HG02759 (cell line): ENCODE results near the gene CDK2.
"Not testable (repeated sequence)": the region's sequence is repeated elsewhere in the genome, so short reads cannot be mapped to it uniquely, and the experiment has no call there.

Experiments used
- ATAC-seq: cut with Tn5 transposase; IDR thresholded peaks from one replicate; pipeline ENCODE4 v1.9.1; 2021; ENCODE audit warnings: mild to moderate bottlenecking, moderate library complexity; ENCODE audit not compliant: unreplicated experiment

The CDK2 gene

DNA sequence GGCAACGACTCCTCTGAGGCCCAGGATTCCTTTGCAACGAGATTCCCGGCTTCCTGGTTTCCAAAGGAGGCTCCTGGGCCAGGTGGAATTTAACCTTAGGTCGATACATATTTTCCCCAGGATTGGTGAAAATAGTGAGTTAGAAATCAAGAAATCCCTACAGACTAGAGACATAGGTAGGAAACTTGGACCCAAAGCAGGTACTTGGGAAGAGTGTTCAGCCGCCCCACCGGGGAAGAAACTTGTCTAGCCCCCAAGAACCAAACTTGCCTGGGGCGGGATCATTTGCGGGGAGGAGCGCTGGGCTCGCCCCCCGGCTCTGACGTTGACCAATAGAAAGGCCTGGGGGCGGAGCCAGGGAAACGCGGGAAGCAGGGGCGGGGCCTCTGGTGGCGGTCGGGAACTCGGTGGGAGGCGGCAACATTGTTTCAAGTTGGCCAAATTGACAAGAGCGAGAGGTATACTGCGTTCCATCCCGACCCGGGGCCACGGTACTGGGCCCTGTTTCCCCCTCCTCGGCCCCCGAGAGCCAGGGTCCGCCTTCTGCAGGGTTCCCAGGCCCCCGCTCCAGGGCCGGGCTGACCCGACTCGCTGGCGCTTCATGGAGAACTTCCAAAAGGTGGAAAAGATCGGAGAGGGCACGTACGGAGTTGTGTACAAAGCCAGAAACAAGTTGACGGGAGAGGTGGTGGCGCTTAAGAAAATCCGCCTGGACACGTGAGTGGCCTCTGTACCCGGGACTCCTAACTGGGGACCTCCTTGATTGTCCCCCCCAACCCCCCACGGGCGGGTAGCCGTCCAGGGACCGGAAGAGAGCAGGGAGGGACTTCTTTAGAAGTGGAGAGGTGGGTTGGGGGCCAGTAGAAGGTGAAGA, at the start of gene CDK2:
Gene CDK2 (plus strand): TSS at position 423 of the 874 bp plus-strand sequence. CDS start 179 bp downstream, at position 602.
- ATAC-seq, result peak; percentile 98

DNA sequence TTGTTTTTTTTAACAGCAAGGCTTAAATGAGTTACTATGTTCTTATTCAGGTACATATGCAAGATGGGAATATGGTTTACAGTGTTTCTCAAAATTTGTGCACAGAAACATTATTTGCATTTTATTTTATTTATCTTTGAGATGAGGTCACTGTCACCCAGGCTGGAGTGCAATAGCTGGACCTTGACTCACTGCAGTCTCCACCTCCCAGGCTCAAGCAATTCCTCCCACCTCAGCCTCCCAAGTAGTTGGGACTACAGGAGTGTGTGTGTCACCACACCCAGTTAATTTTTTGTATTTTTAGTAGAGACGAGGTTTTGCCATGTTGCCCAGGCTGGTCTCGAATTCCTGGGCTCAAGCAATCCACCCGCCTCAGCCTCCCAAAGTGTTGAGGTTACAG, 47.6 kb upstream of the CDK2 start:
- ATAC-seq, result not testable (repeated sequence)

DNA sequence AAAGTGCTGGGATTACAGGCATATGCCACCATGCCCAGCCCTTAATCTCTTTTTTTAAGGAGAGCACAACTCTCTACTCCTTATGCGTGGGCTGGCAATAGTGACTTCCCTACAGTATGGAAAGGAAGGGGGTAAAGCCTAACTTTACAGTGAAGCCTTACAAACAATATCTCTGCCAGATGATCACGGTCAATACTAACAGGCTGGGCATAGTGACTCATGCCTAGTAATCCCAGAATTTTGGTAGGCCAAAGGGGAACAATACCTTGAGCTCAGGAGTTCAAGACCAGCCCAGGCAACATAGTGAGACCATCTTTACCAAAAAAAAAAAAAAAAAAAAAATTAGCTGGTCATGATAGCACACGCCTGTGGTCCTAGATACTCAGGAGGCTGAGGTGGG, 44.5 kb upstream of the CDK2 start:
- no peak for ATAC-seq

DNA sequence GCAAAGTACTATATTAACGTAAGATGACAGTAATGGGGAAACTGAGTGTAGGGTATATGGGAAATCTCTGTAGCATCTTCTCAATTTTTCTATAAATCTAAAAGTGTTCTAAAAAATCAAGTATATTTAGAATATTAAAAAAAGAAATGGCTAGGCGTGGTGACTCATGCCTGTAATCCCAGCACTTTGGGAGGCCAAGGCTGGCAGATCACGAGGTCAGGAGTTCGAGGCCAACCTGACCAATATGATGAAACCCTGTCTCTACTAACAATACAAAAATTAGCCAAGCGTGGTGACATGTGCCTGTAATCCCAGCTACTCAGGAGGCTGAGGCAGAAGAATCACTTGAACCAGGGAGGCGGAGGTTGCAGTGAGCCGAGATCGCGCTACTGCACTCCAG, 43.0 kb upstream of the CDK2 start:
- ATAC-seq, result not testable (repeated sequence)

DNA sequence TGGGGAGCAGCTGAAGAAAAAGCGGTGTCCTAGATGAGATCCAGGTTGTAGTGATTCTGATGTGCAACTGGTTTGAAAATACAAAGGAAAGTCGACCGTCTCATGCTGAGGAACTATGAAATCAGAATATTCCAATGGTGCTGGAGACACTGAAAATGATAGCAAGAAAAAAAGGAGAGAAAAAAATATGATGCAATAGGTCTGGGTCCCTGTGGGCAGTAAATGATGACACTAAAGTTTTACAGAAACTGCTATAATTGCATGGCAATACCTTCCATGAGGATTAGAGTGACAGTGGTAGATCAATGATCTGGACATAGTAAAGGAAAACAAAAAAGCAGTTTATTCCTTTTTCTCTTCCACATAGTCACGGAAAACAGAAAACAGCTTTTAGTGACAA, 41.3 kb upstream of the CDK2 start:
- ATAC-seq, result no peak

DNA sequence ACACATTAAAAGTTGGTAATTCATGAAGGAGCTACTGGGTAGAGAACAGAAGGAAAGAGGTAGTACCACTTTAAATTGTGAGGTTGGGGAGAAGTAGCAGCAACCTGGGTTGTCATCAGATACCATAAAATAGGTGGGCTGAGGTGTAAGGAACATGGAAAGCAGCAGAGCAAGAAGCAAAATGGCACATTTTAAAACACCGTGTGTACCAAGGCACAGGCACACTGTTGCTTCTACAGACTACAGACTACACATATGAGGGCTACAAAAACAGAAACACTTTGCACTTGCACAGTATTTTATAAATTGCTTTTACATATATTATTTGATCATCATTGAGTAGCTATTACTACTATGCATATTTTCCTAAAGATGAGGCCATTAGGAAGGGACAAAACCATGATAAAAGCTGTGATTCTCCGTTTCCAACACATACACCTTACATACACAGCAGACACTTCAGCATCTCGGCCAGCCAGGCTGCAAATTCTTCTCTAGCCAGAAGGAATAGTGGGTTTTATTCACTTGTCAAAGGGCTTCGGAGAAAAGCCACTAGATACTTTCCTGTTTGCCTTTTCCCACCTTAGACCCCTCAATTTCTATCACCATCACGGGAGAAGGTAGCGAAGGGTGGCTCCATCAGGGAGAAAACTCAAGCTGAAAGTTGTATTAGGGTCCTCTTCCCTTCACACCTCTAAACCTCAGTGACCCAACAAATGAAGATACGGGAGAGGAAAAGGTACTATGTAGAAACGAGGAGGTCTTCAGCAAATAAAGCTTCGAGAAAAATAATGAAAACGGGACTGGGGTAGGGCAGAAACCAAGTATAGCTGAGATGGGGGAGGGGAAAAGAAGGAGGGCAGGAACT, 40.5 kb upstream of the CDK2 start:
- peak; percentile 2 for ATAC-seq

DNA sequence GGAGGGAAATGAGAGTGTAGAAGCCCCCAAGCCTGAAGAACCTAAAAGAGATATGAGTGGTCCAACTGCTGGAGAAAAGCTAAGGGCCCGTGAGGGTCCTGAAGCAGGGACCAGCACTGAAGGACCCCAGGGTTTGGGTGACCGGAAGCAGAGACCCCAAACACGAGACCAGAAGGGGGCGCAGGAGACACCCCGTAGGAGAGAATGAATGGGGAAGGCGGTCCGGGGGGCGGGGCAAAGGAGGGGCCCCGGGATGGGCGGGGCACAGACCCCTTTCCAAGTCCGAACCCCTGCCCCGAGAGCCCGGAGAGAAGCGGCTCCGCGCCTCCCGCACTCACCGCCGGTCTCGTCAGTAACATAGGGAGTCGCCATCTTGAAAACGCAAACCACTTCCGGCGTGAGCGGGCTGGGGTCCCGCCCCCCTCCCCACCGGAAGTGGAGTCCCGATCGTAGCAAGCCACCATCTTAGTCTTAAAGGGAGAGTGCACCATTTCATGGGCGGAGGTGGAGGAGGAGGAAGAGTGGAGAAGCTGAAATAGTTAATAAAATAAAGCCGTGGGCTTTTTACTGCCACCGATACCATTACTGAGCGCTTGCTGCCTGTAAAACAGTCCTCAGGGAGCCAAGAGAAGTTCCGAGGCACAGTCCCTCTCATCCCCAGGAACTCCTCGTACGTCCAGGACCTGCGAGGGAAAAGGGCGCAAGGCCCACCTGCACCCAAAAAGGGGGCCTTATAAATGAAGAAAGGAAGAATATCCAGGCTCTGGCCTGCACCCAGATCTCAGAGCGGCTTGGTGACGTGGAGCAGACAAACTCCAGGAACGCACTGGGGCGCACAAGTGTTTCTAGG, 39.7 kb upstream of the CDK2 start:
- peak; percentile 40 for ATAC-seq

DNA sequence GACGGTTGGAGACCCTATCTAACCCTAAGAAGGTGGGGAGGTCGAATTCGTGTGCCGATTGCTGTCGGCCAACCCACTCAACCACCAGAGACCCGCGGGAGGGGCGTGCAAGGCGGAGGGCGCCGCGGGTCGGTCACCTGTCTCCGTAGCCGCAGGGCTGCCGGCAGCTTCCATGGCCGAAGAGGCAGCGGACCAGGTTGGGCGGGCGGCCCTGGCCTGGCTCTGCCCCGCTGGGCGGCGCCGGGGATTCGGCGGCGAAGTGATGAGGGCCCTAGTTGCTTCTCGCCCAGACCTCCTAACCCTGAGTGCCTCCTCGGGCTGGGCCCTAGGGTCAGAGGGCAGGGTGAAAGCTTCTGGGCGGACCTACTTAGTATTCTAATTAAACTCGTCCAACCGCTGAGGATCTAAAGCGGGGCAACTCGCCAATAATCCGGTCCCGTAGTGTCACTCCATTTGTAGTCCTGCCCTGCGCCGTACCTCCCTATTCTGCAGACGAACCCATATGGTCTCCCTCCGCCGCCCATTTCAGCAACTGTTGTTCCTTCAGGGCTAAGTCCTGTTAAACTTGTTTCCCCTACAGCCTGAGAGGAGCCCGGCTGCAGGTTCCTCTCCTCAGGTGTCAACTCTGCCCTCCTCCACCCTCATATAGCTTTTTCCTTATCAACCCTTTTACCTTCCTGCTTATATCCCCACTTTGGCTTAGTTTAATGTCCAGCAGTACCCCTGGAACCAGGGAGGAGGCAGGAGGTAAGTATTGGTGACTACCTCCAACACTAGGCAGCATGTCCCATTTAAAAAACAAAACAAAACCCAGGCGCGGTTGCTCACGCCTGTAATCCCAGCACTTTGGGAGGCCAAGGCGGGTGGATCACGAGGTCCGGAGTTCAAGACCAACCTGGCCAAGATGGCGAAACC, 38.8 kb upstream of the CDK2 start, which contains the start of gene PYM1:
Gene PYM1 (minus strand): TSS at position 307 of the 915 bp plus-strand sequence. CDS start 133 bp downstream, at position 174.
- peak; percentile 41 for ATAC-seq

DNA sequence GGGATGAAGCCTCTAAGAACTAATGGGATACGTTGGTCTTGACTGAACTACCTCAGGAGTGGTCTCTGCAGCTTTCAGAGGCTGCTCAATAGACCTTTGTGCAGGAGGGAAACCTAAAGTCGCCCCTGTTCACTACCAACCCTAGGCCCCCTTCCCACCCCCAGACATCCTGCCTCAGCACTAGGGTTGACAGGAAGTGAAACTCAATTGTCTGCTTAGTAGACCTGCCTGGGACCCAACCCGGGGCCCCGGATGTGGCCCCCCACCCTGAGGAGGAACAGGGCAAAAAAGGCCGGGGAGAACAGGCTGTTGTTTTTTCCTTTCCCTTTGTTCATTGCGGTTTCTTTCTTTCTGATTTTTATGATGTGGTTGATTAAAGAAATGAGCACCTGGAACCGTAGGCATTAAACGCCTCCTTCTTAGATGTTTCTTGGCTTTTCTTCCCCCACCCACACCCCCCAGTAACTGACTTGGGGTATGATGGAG, 37.3 kb upstream of the CDK2 start:
- ATAC-seq, result peak; percentile 46

DNA sequence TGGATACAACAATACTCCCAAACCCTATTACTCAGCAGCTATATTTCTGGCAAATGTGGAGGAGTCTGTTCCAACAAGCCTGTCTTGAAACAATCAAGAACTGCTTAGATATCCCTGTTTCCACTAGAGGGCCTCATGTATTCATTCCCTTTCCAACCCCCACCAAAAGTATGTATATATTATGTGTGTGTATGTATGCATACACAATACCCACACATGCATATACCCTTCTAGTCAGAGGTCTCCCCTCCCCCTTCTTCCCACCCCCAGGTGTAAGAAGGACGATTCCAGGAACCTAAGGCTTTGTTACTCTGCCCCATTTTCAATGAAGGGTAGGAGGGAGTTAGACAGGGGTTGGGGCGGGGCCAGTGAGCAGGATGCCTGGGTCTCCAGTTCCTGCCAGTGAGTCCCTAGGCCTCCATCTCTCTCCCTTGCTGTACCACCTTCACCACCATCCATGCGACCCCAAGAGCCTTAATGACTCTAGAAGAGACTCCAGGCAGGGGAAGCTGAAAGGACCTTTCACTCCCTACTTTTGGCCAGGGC, 35.8 kb upstream of the CDK2 start, which contains the start of gene DGKA:
Gene DGKA (plus strand): TSS at position 392 of the 546 bp plus-strand sequence. CDS start 5,342 bp downstream, outside the sequence.
- ATAC-seq, result no peak

DNA sequence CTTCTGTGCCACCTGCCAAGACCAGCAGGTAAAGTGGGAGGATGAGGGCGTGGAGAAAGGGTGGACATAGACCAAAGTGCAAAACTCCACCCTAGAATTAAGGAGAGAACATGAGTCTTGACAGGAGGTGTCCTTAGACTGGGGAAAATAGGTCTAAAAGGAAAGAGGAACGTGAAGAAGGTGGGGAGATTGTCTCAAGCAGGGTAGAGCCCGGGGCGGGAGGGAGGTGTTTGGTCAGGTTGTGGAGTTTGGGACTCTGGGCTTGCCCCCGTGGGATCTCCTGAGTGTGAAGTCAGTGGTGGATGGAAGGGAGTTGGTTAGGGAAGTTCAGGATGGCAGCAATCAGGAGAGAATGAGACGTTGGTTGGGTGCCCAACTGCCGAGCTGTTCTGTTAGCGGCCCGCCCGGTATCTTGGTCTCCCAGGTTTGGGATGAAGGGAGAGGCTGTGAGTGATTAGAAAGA, 35.3 kb upstream of the CDK2 start:
- no peak for ATAC-seq

DNA sequence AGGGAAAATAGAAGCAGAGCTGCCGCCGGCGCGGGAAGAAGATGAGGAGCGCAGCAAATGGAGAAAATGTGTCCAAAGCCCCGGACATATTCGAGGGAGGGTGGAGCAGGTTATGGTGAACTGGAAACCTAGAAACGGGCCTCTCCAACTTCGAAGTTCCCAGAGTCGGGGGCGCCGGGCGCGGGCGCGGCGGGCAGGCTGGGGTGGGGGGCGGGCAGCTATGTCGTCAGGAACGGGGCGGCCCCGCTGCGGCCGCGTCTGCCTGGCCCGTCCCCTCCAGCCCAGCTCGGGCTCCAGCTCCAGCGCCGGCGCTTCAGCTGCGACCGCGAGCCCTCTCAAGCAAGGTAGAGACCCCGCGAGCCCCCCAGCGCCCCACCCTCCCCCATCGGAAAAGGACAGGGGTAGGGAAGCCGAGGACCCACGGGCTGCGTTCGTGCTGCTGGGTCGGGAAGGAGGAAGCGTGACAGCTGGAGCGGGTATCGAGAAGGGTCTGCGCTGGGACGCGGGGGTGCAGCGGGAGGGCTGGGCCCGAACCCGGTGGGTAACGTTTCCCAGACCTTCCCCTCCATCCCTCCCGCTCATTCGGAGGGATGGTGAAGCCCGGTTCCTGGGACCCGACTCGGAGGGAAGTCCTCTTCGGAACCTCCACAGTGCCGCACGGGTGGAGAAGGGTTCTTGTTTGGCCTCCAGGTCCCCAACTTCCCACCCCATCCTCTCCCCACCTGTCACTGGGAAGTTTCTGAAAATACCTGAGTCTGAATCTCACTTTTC, 34.7 kb upstream of the CDK2 start:
- no peak for ATAC-seq

DNA sequence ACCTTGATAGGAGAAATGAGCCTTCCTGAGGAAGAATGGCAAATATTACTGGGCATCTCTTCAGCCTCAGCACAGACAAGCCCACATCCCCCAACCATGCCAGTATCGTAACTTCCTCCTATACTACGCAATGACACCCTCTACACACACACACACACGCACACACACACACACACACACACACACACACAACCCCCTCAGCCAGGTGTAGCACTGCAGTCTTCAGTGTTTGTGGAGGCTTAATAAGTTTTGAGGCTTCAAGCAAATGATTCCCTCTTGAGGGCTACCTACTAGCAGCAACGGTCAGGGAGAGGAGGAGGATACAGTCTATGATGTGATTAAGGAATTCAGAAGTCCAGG, 34.1 kb upstream of the CDK2 start:
- no peak for ATAC-seq

DNA sequence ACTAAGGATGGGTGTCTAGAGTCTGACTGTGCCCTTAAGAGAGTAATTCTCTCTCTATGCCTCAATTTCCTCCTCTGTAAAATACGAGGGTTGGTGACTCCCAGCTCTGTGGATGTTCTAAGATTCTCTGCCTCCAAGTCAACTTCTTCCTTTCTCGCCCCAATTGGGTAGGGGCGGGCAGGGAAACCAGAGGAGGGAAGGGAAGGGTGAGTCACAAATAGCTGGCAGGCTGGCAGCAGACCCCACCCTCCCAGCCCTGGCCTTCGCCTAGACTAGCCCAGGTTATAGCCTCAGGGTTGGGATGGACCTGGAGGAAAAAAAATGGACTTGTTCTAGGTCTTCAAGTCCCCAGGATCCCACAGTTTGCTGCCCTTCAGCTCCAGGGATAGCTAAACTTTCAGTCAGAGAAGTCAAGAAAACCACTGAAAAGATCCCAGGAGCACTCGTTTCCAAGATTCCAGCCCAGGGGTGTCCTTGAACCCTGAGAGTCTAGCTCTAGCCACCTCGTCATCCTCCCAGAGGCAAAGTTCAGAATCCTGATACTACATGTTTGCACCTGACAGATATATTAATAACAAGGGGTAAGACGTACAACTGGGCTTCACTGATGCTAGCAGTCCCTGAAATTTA, 33.3 kb upstream of the CDK2 start:
- no peak for ATAC-seq

DNA sequence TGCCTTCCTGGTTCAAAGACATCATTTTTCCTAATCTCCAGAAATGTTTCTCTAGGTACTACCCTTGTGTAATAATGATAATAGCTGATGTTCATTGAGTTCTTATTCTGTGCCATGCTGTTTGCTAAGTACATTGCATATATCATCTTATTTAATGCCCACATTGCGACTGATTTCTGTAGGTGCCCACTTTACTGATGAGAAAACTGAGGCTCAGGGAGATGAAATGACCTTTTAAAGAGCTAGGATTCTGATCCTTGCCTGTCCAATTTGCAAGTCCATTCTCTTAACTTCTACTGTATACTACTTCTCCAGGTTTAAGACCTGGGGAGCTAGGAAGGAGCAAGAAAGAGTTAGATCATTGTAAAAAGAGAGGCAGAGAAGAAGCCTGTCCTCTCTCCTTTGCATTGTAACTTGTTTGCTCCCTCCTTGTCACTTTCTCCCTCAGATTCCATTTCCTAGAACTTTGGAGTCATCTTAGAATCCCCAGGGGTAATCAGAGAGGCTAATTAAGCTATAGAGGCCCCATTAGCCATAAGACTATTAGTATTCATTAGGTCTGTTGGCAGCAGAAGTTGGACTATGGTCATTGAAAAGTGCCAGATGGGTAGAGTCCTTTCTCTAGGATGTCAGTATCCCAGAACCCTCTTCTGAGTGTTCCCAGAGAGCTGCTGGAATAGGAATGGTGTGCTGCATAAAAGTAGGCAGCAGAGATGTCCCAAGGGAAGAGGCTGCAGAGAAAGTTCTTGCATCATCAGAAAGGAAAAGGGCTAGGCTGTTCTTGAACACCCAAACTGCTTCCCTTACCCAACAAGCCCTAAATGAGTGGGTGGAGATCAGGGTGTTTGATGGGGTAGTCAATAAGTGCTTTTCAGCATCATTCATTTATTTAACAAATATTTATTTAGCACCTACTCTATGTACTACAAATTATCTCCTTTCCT, 32.6 kb upstream of the CDK2 start:
- no peak for ATAC-seq

DNA sequence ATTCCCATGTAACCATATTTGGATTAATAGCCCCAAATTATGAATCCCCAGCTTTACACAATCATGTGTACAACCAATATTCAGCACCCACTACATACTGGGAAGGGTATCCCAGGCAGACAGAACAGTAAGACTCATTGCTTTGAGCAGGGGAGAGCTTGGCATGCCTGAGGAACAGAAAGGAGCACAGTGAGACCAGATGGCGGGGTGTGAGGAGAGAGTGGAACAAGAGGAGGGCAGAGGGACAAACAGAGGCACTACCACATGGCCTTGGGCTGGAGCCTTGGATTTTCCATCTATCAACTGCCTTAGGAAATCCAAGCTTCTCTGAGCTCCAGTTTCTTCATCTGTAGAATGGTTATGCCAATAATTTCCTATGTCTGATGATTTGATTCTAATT, 31.9 kb upstream of the CDK2 start:
- no peak for ATAC-seq

DNA sequence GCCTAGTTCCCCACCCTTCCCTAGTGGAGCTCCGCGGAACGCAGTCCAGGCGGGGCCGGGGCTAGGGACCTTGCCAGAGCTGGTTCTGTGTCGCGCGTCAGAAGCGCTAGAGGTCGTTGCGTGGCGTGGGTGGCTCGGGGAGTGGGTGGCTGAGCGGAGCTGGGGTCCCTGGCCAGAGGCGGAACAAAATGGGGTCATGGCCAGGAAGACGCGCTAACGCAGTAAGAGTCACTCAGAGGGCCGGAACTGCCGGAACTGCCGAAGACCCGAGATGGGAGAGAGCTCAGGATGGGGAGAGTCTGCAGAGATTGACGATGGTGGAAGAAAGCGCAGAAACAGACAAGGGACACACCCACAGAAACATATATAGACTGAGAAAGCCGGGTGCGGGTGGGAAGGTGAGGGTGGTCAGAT, 30.9 kb upstream of the CDK2 start:
- no peak for ATAC-seq
